Panc1 (cell line): ENCODE measurements around the gene FAM90A1. TPM values are rescaled to one million over a fixed set of nuclear protein-coding genes. Genes with fewer than 3 reads are reported as not detected.
"Not testable (repeated sequence)": the region's sequence is repeated elsewhere in the genome, so short reads cannot be mapped to it uniquely, and the experiment has no call there.

Experiments
- ATAC-seq: fragments of 200-7000 bp; cut with Tn5 transposase; 2 replicates; pipeline ENCODE4 v1.9.1; 2020; ENCODE audit warnings: mild to moderate bottlenecking, moderate library complexity
- BruUV-seq: library from RNA; stranded (reverse); fragments of 400-500 nt; replicated peaks from 2 replicates; lab custom pipeline; 2021; lab: Mats Ljungman, UMichigan
- CTCF ChIA-PET: fragments of 300-600 bp; sonication (Branson Sonifier 250); formaldehyde crosslinking; loops from one replicate; lab custom pipeline; 2022; ENCODE audit warnings: antibody characterized with exemption; lab: Charles Lee
- POLR2A ChIA-PET: fragments of 300-600 bp; sonication (Branson Sonifier 250); formaldehyde crosslinking; loops from one replicate; lab custom pipeline; 2022; ENCODE audit warnings: antibody characterized with exemption; lab: Charles Lee
- DNase-seq: peaks from one replicate; pipeline ENCODE4 v3.0.0-alpha.2; 2010; ENCODE audit warnings: low read depth, low spot score
- H3K27ac ChIP-seq: 2 replicates; pipeline ENCODE4 v1.5.1; 2011; ENCODE audit warnings: mild to moderate bottlenecking, low read length, inconsistent platforms
- H3K27me3 ChIP-seq: fragments of 200-500 bp; sonication (Bioruptor generic); 2 replicates; pipeline ENCODE4 v1.6.0; 2014; ENCODE audit warnings: low read length, inconsistent platforms; ENCODE audit not compliant: control insufficient read depth, insufficient read depth
- H3K36me3 ChIP-seq: fragments of 200-500 bp; sonication (Bioruptor generic); 2 replicates; pipeline ENCODE4 v1.5.1; 2014; ENCODE audit warnings: inconsistent platforms, mild to moderate bottlenecking, low read length, moderate library complexity; ENCODE audit not compliant: control insufficient read depth, insufficient read depth
- H3K4me1 ChIP-seq: 2 replicates; pipeline ENCODE4 v1.5.1; 2011; ENCODE audit warnings: inconsistent platforms, mild to moderate bottlenecking, low read length, moderate library complexity; ENCODE audit not compliant: control insufficient read depth, insufficient read depth
- H3K4me3 ChIP-seq, 2 experiments: 2 replicates each; pipeline ENCODE4 v1.5.1; 2011 to 2012; ENCODE audit warnings: low read depth in 2 of 2, low read length in 2 of 2, mild to moderate bottlenecking in 2 of 2, inconsistent platforms in 1 of 2, moderate library complexity in 1 of 2
- H3K9me3 ChIP-seq: fragments of 200-500 bp; sonication (Bioruptor generic); 2 replicates; pipeline ENCODE4 v1.5.1; 2014; ENCODE audit warnings: low read depth, mild to moderate bottlenecking, inconsistent platforms, low read length, moderate library complexity; ENCODE audit not compliant: control insufficient read depth, insufficient read depth
- in situ Hi-C: cut with HindIII; loops from 2 replicates; pipeline ENCODE4 v1.10.0; 2016; ENCODE audit warnings: low sequenced_read_pairs, low pct_unique_long_range_greater_than_20kb
- intact Hi-C: fragments of 100-400 bp; cut with micrococcal nuclease; formaldehyde crosslinking; loops from one replicate; pipeline ENCODE4 v1.10.0; 2022; ENCODE audit not compliant: unreplicated experiment
- total RNA-seq: library from RNA; stranded (reverse); gene quantifications from one replicate; pipeline ENCODE4 v1.2.1, GENCODE V29; 2021; ENCODE audit not compliant: unreplicated experiment

FAM90A1 gene
- total RNA-seq, 1 experiment from 2014 or later = not detected

- BruUV-seq, H3K36me3 ChIP-seq, H3K9me3 ChIP-seq, H3K4me3 ChIP-seq, H3K27ac ChIP-seq, CTCF ChIA-PET, ATAC-seq, DNase-seq, H3K27me3 ChIP-seq, H3K4me1 ChIP-seq, intact Hi-C loops, in situ Hi-C loops, POLR2A ChIA-PET: not testable (repeated sequence)
Observed at GRCh38 chr12:8252056-8252818, 24.8 kb upstream of the FAM90A1 start.

- H3K36me3 ChIP-seq, ATAC-seq, BruUV-seq, DNase-seq, in situ Hi-C loops, H3K27ac ChIP-seq, H3K27me3 ChIP-seq, H3K4me1 ChIP-seq, POLR2A ChIA-PET, H3K9me3 ChIP-seq, CTCF ChIA-PET, H3K4me3 ChIP-seq, intact Hi-C loops: not testable (repeated sequence)
Observed at GRCh38 chr12:8251616-8252015, 24.2 kb upstream of the FAM90A1 start.

DNA sequence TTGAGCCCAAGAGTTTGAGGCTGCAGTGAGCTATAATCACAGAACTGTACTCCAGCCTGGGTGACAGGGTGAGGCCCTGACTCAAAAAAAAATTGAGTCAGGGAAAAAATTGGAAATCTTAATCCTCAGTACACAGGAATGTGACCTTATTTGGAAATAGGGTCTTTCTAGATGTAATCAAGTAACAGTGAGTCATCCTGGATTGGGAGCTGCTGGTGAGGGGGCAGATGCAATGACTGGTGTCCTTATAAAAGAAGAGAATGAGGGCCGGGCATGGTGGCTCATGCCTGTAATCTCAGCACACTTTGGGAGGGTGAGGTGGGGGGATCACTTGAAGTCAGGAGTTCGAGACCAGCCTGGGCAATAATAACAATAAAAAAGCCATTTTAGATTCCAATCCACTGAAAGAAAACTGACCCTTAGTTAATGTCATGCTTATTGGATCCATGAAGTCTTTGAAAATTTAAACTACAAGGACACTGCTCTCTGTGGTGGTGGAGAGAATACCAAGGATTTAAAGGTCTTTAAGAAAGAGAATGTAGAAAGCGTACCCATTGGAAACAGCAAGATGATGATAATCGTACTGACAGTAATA is 19.6 kb upstream of the FAM90A1 start:
- in situ Hi-C loops, intact Hi-C loops, ATAC-seq: not testable (repeated sequence)

GRCh38 chr12:8243682-8244161 is 16.3 kb upstream of the FAM90A1 start:
- Histone ChIP-seq H3K4me3 (peak overlapping the region; percentile 45 to 62), H3K27ac (peak overlapping the region; percentile 44; the same call in 1 of the 2 replicates)
- H3K4me1 ChIP-seq, H3K27me3 ChIP-seq, H3K9me3 ChIP-seq, POLR2A ChIA-PET, CTCF ChIA-PET, in situ Hi-C loops, H3K36me3 ChIP-seq, ATAC-seq, intact Hi-C loops, BruUV-seq, DNase-seq: not testable (repeated sequence)

More for the DNA sequence above, 19.6 kb upstream of the FAM90A1 start:
- H3K9me3 ChIP-seq, DNase-seq, H3K4me3 ChIP-seq, CTCF ChIA-PET, POLR2A ChIA-PET, H3K27ac ChIP-seq, H3K36me3 ChIP-seq, H3K4me1 ChIP-seq, BruUV-seq, H3K27me3 ChIP-seq: not testable (repeated sequence)

GRCh38 chr12:8242880-8243681 is 15.7 kb upstream of the FAM90A1 start:
- CTCF ChIA-PET, H3K9me3 ChIP-seq, H3K36me3 ChIP-seq, in situ Hi-C loops, H3K4me1 ChIP-seq, BruUV-seq, H3K27ac ChIP-seq, H3K27me3 ChIP-seq, intact Hi-C loops, POLR2A ChIA-PET: not testable (repeated sequence)
- peak; percentile 62 for DNase-seq
- H3K4me3 ChIP-seq = peak overlapping the region; percentile 48 to 62
- peak; percentile 100 for ATAC-seq

DNA sequence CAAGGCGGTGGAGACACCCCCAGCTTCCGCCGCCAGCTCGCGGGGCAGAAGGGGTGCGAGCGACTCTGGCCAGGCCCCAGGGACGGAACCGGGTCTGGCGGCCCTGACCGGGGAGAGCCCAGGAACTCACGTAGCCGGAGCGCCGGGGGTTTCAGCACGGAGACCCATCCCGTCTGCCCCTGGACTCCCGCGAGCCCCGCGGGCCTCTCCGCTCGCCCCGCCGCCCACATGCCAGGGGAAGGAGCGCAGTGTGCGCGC is 15.1 kb upstream of the FAM90A1 start:
- intact Hi-C loops, CTCF ChIA-PET, H3K27ac ChIP-seq, in situ Hi-C loops, H3K4me1 ChIP-seq, POLR2A ChIA-PET, BruUV-seq, H3K36me3 ChIP-seq, H3K9me3 ChIP-seq, H3K27me3 ChIP-seq, ATAC-seq, DNase-seq: not testable (repeated sequence)
- H3K4me3 ChIP-seq = peak overlapping the region; percentile 48 to 52

GRCh38 chr12:8241917-8242621 is 14.7 kb upstream of the FAM90A1 start:
- H3K36me3 ChIP-seq, intact Hi-C loops, H3K9me3 ChIP-seq, BruUV-seq, CTCF ChIA-PET, H3K4me1 ChIP-seq, H3K27ac ChIP-seq, DNase-seq, in situ Hi-C loops, POLR2A ChIA-PET, ATAC-seq, H3K27me3 ChIP-seq: not testable (repeated sequence)
- H3K4me3 ChIP-seq = peak overlapping the region; percentile 48 to 52
